OCI-LY1 (cell line): Measurements from ENCODE around the gene SLK.

Experiments
- H2AFZ ChIP-seq: fragments of 200-600 bp; sonication (generic), shearing (Covaris generic); 2 replicates; pipeline ENCODE4 v1.6.0; 2014; ENCODE audit warnings: antibody characterized with exemption, mild to moderate bottlenecking, low read length
- H3F3A ChIP-seq: fragments of 200-600 bp; sonication (generic), shearing (Covaris generic); 2 replicates; pipeline ENCODE4 v1.6.0; 2014; ENCODE audit warnings: mild to moderate bottlenecking, antibody characterized with exemption, low read length, moderate library complexity; ENCODE audit not compliant: insufficient read depth
- H3K27ac ChIP-seq: fragments of 200-600 bp; sonication (generic); 2 replicates; pipeline ENCODE4 v1.5.1; 2014; ENCODE audit warnings: low read length, mixed run types, mild to moderate bottlenecking, low read depth; ENCODE audit not compliant: poor library complexity, severe bottlenecking
- H3K27me3 ChIP-seq: fragments of 200-600 bp; sonication (generic); 2 replicates; pipeline ENCODE4 v1.6.0; 2014; ENCODE audit warnings: antibody characterized with exemption, mild to moderate bottlenecking, low read length, moderate library complexity; ENCODE audit not compliant: insufficient read depth
- H3K36me3 ChIP-seq: fragments of 200-600 bp; sonication (generic); 2 replicates; pipeline ENCODE4 v1.6.1; 2014; ENCODE audit warnings: mild to moderate bottlenecking, antibody characterized with exemption, low read length, moderate library complexity, mixed read lengths; ENCODE audit not compliant: insufficient read depth
- H3K4me1 ChIP-seq: fragments of 200-600 bp; sonication (generic); 2 replicates; pipeline ENCODE4 v1.5.1; 2014; ENCODE audit warnings: mild to moderate bottlenecking, low read length, moderate library complexity; ENCODE audit not compliant: insufficient read depth, severe bottlenecking
- H3K4me2 ChIP-seq: fragments of 200-600 bp; sonication (generic), shearing (Covaris generic); 2 replicates; pipeline ENCODE4 v1.6.1; 2014; ENCODE audit warnings: low read length
- H3K4me3 ChIP-seq: fragments of 200-600 bp; sonication (generic); 2 replicates; pipeline ENCODE4 v1.5.1; 2014; ENCODE audit warnings: low read length, low read depth, mild to moderate bottlenecking, mixed read lengths; ENCODE audit not compliant: poor library complexity, severe bottlenecking
- H3K79me2 ChIP-seq: fragments of 200-600 bp; shearing (Covaris generic); 2 replicates; pipeline ENCODE4 v1.6.1; 2016; ENCODE audit warnings: mixed run types, low read length, mixed read lengths; ENCODE audit not compliant: insufficient read depth
- H3K9ac ChIP-seq: fragments of 200-600 bp; sonication (generic), shearing (Covaris generic); 2 replicates; pipeline ENCODE4 v1.6.1; 2014; ENCODE audit warnings: mild to moderate bottlenecking, low read length, mixed read lengths
- H3K9me2 ChIP-seq: fragments of 200-600 bp; sonication (generic), shearing (Covaris generic); 2 replicates; pipeline ENCODE4 v1.6.1; 2014; ENCODE audit warnings: low read depth, mild to moderate bottlenecking, low read length, mixed read lengths
- H3K9me3 ChIP-seq: fragments of 200-600 bp; shearing (Covaris generic); 2 replicates; pipeline ENCODE4 v1.6.1; 2014; ENCODE audit warnings: low read length, mixed read lengths
- H4K20me1 ChIP-seq: fragments of 200-600 bp; sonication (generic), shearing (Covaris generic); 2 replicates; pipeline ENCODE4 v1.6.0; 2016; ENCODE audit warnings: mild to moderate bottlenecking, low read length; ENCODE audit not compliant: insufficient read depth
- CTCF ChIP-seq: fragments of 200-600 bp; sonication (generic), shearing (Covaris generic); IDR thresholded peaks from 2 replicates; pipeline ENCODE4 v1.5.1; 2017; ENCODE audit warnings: mild to moderate bottlenecking, antibody characterized with exemption, low read length, moderate library complexity, mixed read lengths
- EZH2 ChIP-seq: fragments of 200-600 bp; sonication (generic), shearing (Covaris generic); IDR thresholded peaks from 2 replicates; pipeline ENCODE4 v1.8.0; 2017; ENCODE audit warnings: borderline replicate concordance, mixed run types, mild to moderate bottlenecking, antibody characterized with exemption, low read length, moderate library complexity, mixed read lengths

The SLK gene

DNA sequence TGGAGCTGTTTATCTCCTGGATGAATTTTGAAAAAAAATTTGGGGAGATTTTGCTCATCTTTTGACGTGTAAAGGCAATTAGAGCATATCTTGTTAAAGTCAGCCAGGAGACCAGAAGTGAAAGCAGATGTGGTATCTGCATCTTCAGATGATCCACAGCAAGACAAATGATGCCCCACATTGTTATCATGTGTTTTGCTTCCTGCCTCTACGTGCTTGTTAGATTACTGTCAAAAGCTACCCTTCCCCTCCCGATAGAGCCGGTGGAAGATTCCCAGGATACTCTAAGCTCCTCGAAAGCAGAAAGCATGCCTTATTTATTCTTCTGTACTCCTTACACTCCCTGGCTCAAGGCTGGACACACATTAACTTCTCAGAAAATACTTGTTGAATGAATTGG, 105.8 kb downstream of the SLK start:
- no peak overlapping the region for H3K27ac ChIP-seq
- no peaks in the 10 kb centered on the region for H3F3A ChIP-seq
- no peaks in the 10 kb centered on the region for H3K79me2 ChIP-seq
- H3K27me3 ChIP-seq, result peaks cover 9% of the 10 kb centered on the region; the same call in 1 of the 2 replicates
- H4K20me1 ChIP-seq, result no peaks in the 10 kb centered on the region
- no peaks in the 10 kb centered on the region for H3K36me3 ChIP-seq
- H3K9ac ChIP-seq, result no peak overlapping the region
- H2AFZ ChIP-seq, result no peak overlapping the region
- no peaks in the 10 kb centered on the region for H3K4me1 ChIP-seq
- TF ChIP-seq CTCF, result no peak
- no peak for TF ChIP-seq EZH2
- no peaks in the 10 kb centered on the region for H3K9me2 ChIP-seq
- no peak overlapping the region for H3K4me2 ChIP-seq
- no peaks in the 10 kb centered on the region for H3K9me3 ChIP-seq
- no peak overlapping the region for H3K4me3 ChIP-seq

GRCh38 chr10:104074505-104074904, 107.6 kb downstream of the SLK start:
- Histone ChIP-seq H3K27ac (no peak overlapping the region), H3K4me3 (no peak overlapping the region), H3K9ac (no peak overlapping the region), H3F3A (no peaks in the 10 kb centered on the region), H4K20me1 (no peaks in the 10 kb centered on the region), H3K36me3 (no peaks in the 10 kb centered on the region), H3K27me3 (peaks cover 9% of the 10 kb centered on the region; the same call in 1 of the 2 replicates), H3K4me1 (no peaks in the 10 kb centered on the region), H2AFZ (no peak overlapping the region), H3K9me3 (no peaks in the 10 kb centered on the region), H3K9me2 (no peaks in the 10 kb centered on the region), H3K79me2 (no peaks in the 10 kb centered on the region), H3K4me2 (no peak overlapping the region)
- TF ChIP-seq EZH2, result no peak
- TF ChIP-seq CTCF, result no peak

DNA sequence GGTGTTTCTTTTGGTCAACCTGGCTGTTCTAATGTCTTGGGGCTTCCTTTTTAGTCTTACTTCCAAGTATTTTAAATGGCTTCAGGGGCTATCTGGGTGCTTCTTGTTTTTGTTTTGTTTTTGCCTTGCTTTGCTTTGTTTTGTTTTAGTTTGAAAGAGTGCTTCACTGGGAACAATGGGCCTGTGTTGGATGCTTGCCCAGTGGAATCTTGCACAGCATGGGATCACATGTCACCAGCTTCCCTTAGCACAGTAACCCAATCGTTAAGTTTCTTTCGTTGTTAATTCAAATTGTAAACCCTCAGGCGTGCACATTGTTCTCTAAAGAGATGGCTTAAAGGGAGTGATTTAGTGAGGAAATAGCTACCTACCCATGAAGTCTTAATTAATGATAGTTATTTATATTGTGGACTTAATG, 109.8 kb downstream of the SLK start:
- Histone ChIP-seq H2AFZ (no peak overlapping the region), H3K9ac (no peak overlapping the region), H3K4me2 (no peak overlapping the region), H3K9me3 (no peaks in the 10 kb centered on the region), H3K27ac (no peak overlapping the region), H3K36me3 (no peaks in the 10 kb centered on the region), H3K79me2 (no peaks in the 10 kb centered on the region), H3K9me2 (no peaks in the 10 kb centered on the region), H3K4me3 (no peak overlapping the region), H3F3A (no peaks in the 10 kb centered on the region), H3K27me3 (peaks cover 6% of the 10 kb centered on the region; the same call in 1 of the 2 replicates), H4K20me1 (no peaks in the 10 kb centered on the region), H3K4me1 (no peaks in the 10 kb centered on the region)
- TF ChIP-seq EZH2 (no peak), CTCF (no peak)
